Measurements from ENCODE around the gene CABLES1. TPM values are rescaled to one million over a fixed set of nuclear protein-coding genes. Genes with fewer than 3 reads are reported as not detected.

Gene CABLES1
- total RNA-seq, 2 donors from 2014 or later = 4.2 to 11.9 TPM

DNA sequence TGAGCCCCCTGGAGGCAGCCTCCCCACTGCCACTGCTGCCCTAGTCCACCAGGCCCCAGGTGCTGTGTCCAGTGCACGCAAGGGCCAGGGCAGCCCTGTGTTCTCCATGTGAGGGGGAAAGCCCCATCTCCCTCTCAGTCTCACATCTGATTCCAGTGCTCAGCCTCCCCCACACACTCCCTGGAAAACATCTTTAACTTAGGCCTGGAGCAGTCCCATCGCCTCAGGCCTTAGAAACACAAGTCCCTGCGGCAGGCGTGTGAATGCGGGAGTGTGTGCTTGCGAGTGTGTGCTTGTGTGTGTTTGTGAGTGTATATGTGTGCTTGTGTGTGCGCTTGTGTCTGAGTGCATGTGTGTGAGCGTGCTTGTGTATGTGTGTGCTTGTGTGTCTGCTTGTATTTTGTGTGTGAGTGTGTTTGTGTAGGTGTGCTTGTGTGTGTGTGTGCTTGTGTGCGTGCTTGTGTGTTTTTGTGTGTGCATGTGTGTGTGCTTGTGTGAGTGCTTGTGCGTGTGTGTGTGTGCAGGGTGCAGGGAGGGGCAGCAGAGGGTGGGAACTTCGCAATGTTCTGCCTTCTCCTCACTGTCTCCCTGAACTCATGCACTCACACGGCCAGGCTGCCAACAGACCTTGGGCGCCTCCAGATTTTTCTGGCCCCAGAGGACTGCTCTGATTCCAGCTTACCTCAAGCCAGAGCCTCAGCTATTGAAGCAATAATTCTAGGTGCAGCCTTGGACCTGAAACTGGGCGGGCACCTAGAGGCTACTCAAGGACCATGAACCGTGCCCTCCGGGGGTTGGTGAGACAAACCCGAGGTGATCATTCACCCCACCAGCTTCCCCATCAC is 139.6 kb downstream of the CABLES1 start:
- H3K36me3 ChIP-seq (replicated peaks in 1 of 2; ENCODE audit: insufficient read depth in 1 of 2, low read depth in 2 of 2) = no peaks in the 10 kb centered on the region
- intact Hi-C loops (cut with DNase I) = no loop called here
- no peak for ATAC-seq
- TF ChIP-seq, protein P1, sequence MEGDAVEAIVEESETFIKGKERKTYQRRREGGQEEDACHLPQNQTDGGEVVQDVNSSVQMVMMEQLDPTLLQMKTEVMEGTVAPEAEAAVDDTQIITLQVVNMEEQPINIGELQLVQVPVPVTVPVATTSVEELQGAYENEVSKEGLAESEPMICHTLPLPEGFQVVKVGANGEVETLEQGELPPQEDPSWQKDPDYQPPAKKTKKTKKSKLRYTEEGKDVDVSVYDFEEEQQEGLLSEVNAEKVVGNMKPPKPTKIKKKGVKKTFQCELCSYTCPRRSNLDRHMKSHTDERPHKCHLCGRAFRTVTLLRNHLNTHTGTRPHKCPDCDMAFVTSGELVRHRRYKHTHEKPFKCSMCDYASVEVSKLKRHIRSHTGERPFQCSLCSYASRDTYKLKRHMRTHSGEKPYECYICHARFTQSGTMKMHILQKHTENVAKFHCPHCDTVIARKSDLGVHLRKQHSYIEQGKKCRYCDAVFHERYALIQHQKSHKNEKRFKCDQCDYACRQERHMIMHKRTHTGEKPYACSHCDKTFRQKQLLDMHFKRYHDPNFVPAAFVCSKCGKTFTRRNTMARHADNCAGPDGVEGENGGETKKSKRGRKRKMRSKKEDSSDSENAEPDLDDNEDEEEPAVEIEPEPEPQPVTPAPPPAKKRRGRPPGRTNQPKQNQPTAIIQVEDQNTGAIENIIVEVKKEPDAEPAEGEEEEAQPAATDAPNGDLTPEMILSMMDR (IDR thresholded peaks at IDR 0.05) = no peak
- TF ChIP-seq POLR2A (IDR thresholded peaks at IDR 0.05) = no peak
- H3K4me1 ChIP-seq = no peaks in the 10 kb centered on the region
- peaks cover 0 to 7% (median 0%) of the 10 kb centered on the region in 3 donors for H3K9me3 ChIP-seq
- no peak overlapping the region for H3K27ac ChIP-seq
- H3K4me3 ChIP-seq = no peak overlapping the region
- H3K27me3 ChIP-seq = no peaks in the 10 kb centered on the region
- WGBS, 2 donors = 86 to 91% methylated on average over 17 of the region's 17 CpGs
- no peak for DNase-seq

DNA sequence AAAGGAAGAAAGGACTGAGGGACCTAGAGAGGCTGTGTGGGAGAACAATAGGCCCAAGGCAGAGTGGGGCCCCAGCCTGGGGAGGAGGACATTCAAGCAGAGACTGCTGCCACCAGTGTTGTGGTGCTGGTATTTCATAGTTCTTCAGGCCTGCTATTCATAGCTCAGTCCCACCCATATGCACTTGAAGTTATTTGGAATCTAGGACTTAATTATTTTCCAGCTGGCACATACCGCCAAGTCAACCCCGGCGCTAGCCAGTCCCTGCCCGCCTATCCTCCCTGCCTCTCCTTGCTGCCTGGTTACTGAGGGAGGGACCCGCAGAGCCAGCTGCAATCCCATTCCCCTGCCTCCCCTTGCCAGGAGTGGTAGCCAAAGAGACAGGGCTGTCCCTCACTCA is 141.2 kb downstream of the CABLES1 start:
- H3K4me3 ChIP-seq = no peak overlapping the region
- no peak overlapping the region for H3K27ac ChIP-seq
- no peaks in the 10 kb centered on the region for H3K27me3 ChIP-seq
- intact Hi-C loops (cut with DNase I) = no loop called here
- TF ChIP-seq, protein P1 (IDR thresholded peaks at IDR 0.05) = no peak
- no peak for TF ChIP-seq POLR2A (IDR thresholded peaks at IDR 0.05)
- no peaks in the 10 kb centered on the region for H3K36me3 ChIP-seq (replicated peaks in 1 of 2; ENCODE audit: insufficient read depth in 1 of 2, low read depth in 2 of 2)
- H3K9me3 ChIP-seq = no peaks in the 10 kb centered on the region
- ATAC-seq = no peak
- WGBS, 2 donors = 82 to 98% methylated on average over 4 to 5 of the region's 5 CpGs
- no peaks in the 10 kb centered on the region for H3K4me1 ChIP-seq
- DNase-seq = no peak

DNA sequence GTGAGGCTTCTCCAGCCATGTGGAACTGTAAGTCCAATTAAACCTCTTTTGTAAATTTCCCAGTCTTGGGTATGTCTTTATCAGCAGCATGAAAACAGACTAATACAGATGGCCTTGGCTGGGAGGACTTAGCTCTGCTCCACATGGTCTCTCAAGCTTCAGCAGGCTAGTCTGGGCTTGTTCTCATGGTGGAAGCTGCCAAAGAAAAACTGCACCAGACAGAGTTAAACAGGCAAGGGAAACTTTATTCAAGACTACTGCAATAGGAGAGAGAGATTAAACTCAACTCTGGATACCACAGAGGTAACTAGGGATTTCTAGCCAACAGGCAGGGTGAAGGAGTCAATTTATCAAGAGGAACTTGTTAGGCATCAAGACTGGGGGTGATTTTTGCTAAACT is 142.1 kb downstream of the CABLES1 start:
- Histone ChIP-seq H3K27ac (no peak overlapping the region), H3K36me3 (replicated peaks in 1 of 2; ENCODE audit: insufficient read depth in 1 of 2, low read depth in 2 of 2) (no peaks in the 10 kb centered on the region), H3K4me3 (no peak overlapping the region), H3K27me3 (no peaks in the 10 kb centered on the region), H3K4me1 (no peaks in the 10 kb centered on the region), H3K9me3 (no peaks in the 10 kb centered on the region)
- intact Hi-C loops (cut with DNase I) = no loop called here
- ATAC-seq (no peak), DNase-seq (no peak)
- TF ChIP-seq, protein P1 (IDR thresholded peaks at IDR 0.05) = no peak
- TF ChIP-seq POLR2A (IDR thresholded peaks at IDR 0.05) = no peak

DNA sequence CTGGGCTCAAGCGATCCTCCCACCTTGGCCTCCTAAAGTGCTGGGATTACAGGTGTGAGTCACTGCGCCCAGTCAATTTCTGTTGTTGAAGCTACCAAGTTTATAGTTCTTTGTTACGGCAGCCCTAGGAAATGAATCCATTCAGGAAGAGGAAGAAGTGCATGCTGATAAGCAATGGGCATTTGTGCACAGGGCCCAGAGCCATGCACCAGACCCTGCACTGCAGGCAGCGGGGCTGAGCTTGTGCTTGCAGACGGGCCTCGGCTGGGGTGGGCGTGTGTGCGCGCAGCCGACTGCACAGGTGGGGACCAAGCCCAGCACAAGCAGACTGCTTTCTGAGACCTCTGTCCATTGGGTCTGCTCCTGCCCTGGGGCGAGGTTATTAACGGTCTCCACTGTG is 144.6 kb downstream of the CABLES1 start:
- no peaks in the 10 kb centered on the region for H3K9me3 ChIP-seq
- 86 to 90% methylated on average over 12 of the region's 12 CpGs for WGBS, 2 donors
- H3K4me1 ChIP-seq = no peaks in the 10 kb centered on the region
- DNase-seq = no peak
- no peaks in the 10 kb centered on the region for H3K36me3 ChIP-seq (replicated peaks in 1 of 2; ENCODE audit: insufficient read depth in 1 of 2, low read depth in 2 of 2)
- intact Hi-C loops (cut with DNase I) = no loop called here
- ATAC-seq = no peak
- no peak overlapping the region for H3K4me3 ChIP-seq
- H3K27ac ChIP-seq = no peak overlapping the region
- TF ChIP-seq POLR2A (IDR thresholded peaks at IDR 0.05) = no peak
- TF ChIP-seq, protein P1 (IDR thresholded peaks at IDR 0.05) = no peak
- H3K27me3 ChIP-seq = no peaks in the 10 kb centered on the region

DNA sequence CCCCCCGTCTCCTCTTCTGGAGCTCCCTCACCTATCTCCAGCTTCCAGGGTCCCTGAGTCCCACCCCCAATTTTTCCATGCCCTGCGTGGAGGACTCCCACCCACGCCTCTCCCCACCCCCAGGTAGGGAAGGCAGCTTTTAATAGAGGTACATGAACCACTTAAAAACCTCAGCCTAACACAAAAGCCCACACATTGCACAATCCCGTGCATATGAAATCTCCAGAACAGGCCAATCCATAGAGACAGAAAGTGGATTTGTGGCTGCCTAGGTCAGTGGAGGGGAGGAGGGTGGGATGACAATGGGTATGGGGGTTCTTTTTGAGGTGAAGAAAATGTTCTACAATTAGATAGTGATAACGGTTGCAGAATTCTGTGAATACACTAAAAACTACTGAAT is 145.6 kb downstream of the CABLES1 start:
- WGBS, 2 donors = 87 to 90% methylated on average over 5 of the region's 5 CpGs
- H3K4me3 ChIP-seq = no peak overlapping the region
- DNase-seq (no peak), ATAC-seq (no peak)
- H3K27ac ChIP-seq = no peak overlapping the region
- H3K4me1 ChIP-seq = no peaks in the 10 kb centered on the region
- TF ChIP-seq, protein P1 (IDR thresholded peaks at IDR 0.05) = no peak
- TF ChIP-seq POLR2A (IDR thresholded peaks at IDR 0.05) = no peak
- H3K9me3 ChIP-seq = no peaks in the 10 kb centered on the region
- intact Hi-C loops (cut with DNase I) = no loop called here
- no peaks in the 10 kb centered on the region for H3K27me3 ChIP-seq
- H3K36me3 ChIP-seq (replicated peaks in 1 of 2; ENCODE audit: insufficient read depth in 1 of 2, low read depth in 2 of 2) = no peaks in the 10 kb centered on the region
